Inferior parietal cortex (tissue), 1 donor: ENCODE data around the gene AGK.
"Not testable (repeated sequence)": the region's sequence is repeated elsewhere in the genome, so short reads cannot be mapped to it uniquely, and the experiment has no call there.

Experiments
- DNase-seq: peaks from one replicate; pipeline ENCODE4 v3.0.0-alpha.2; 2016; ENCODE audit errors: extremely low spot score

The AGK gene

GRCh38 chr7:141646826-141647480 lies 95.7 kb downstream of the AGK start:
- DNase-seq = no peak

GRCh38 chr7:141647701-141648100 lies 96.5 kb downstream of the AGK start:
- not testable (repeated sequence) for DNase-seq

GRCh38 chr7:141648276-141649114 lies 97.3 kb downstream of the AGK start:
- DNase-seq = no peak

- DNase-seq = peak; percentile 25
These were observed 98.1 kb downstream of the AGK start for GRCh38 chr7:141649137-141649864.

- peak; percentile 89 for DNase-seq
These were observed 98.8 kb downstream of the AGK start for GRCh38 chr7:141649865-141650634.

GRCh38 chr7:141651417-141651816 lies 100.2 kb downstream of the AGK start:
- no peak for DNase-seq

GRCh38 chr7:141652691-141653090 lies 101.5 kb downstream of the AGK start:
- DNase-seq = no peak

GRCh38 chr7:141654551-141654950 lies 103.3 kb downstream of the AGK start:
- peak; percentile 86 for DNase-seq

- DNase-seq = no peak
These were observed 108.3 kb downstream of the AGK start for GRCh38 chr7:141659501-141659900.

- DNase-seq = peak; percentile 56
These were observed 109.0 kb downstream of the AGK start for GRCh38 chr7:141660259-141660658.

- no peak for DNase-seq
These were observed 112.1 kb downstream of the AGK start for GRCh38 chr7:141663081-141663849.

GRCh38 chr7:141664450-141664849 lies 113.2 kb downstream of the AGK start:
- DNase-seq = no peak

- no peak for DNase-seq
These were observed 114.2 kb downstream of the AGK start for GRCh38 chr7:141665208-141666035.

- no peak for DNase-seq
These were observed 114.9 kb downstream of the AGK start for GRCh38 chr7:141666071-141666470.

GRCh38 chr7:141668853-141669252 lies 117.6 kb downstream of the AGK start:
- no peak for DNase-seq

GRCh38 chr7:141671705-141672496 lies 120.7 kb downstream of the AGK start:
- no peak for DNase-seq

- DNase-seq = no peak
These were observed 122.1 kb downstream of the AGK start for GRCh38 chr7:141673346-141673745.

GRCh38 chr7:141674171-141674671 lies 123.0 kb downstream of the AGK start:
- no peak for DNase-seq

- DNase-seq = no peak
These were observed 123.5 kb downstream of the AGK start for GRCh38 chr7:141674702-141675101.
